Stimulated activated CD8-positive, alpha-beta memory T cell treated with anti-CD3 and anti-CD28 coated beads, Interleukin-15, amount 100 ng/mL, for 48 hours (primary cell): ENCODE measurements around the gene VWA5B2.

Experiments used
- DNase-seq, 2 donors: peaks; one replicate each; pipeline ENCODE4 v3.0.0-alpha.2; 2020; ENCODE audit warnings: low read depth in 2 of 2

The VWA5B2 gene

DNA sequence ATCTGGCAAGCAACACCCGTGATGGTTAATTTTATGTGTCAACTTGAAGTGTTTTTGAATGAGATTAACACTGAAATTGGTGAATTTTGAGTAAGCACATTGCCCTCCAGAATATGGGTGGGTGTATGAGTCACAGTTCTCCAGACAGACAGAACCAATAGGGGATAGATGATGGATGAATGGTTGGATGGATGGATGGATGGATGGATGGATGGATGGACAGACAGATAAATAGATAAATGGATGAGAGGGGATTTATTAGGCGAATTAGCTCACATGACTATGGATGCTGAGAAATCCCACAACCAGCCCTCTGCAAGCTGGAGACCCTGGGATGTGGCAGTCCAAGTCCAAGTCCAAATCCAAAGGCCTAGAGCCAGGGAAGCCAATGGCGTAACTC lies 5.4 kb upstream of the VWA5B2 start:
- DNase-seq = no peak

DNA sequence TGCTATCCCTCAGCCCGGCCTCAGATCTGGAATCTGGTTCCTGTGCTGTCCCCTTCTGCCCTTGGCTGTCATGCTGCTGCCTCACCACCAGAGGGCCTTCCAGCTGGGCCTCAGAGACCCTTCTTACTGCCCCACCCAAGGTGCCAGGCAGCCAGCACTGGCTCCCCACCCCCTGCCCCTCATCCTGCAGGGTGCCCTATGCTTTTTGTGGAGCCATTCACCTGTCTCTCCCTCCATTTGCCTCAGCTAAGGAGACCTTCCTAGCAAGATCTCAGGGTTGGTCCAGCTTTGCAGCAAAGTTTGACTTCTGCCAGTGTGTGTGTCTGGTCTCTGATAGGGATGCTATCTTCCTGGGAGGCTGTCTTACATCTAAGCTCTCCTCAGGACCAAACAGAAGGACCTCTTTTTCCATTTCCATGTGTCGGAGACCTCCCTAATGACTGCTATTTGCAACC lies 1.9 kb upstream of the VWA5B2 start:
- DNase-seq = no peak

GRCh38 chr3:184228376-184229137 lies 828 bp upstream of the VWA5B2 start:
- no peak for DNase-seq

DNA sequence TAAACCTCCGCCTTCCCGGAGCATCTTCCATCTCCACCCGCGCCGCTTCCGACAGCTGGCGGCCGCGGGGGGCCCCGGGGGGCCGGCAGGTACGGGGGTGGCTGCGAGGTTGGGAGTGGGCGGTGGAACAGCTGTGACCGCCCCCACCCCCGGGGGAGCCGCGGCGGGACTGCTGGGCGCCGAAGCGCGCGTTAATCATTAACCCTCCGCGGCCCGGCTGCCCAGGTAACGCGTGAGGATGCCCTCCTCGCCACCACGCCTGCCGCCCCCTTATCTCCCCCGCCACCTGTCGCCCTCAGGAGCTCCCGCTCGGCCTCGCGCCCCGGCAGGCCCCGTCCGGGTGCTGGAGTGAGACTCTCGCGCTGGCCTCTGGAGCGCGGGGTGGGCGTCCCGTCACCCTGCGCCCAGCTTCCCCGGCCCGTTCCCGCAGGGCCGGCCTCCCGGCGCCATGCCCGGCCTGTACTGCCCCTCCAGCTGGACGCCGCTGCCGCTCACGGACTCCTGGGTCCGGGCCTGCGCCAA lies 757 bp downstream of the VWA5B2 start:
- no peak for DNase-seq

GRCh38 chr3:184230603-184231528 lies 1.5 kb downstream of the VWA5B2 start:
- DNase-seq = no peak

DNA sequence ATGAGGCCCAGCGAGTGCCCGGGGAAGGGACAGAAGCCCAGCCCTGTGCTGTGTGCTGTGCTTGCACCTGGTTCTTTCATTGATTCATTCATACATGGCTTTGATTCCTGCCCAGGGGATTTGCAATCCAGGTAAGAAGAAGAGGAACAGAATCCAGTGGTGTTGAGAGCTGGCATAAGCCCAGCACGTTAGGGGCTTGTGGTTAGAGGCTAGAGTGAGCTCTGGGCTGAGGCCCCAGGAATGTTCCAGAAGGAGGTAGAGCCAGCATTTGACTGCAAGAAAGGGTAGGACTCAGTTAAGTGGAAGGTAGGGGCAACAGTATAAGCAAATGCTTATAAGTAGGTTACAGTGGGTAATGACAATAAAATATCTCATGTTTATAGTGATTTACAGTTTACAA lies 2.3 kb downstream of the VWA5B2 start:
- no peak for DNase-seq

GRCh38 chr3:184233127-184233843 lies 3.9 kb downstream of the VWA5B2 start:
- no peak for DNase-seq

DNA sequence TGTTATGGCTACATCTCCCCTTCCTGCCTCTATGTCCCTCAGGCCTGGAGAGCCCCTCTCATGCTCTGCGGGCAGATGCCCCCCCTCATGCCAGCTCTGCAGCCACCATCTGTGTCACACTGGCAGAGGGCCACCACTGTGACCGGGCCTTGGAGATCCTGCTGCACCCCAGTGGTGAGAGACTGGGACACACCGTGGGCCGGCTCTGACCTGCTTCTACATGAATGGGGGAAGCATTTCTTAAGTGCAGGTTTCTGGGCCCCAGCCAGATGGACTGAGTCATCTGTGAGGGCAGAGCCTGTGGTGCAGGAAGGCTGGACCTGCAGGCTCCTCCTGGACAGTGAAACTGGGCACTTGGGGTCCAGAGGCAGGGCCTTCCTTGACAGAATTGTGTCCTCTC lies 4.8 kb downstream of the VWA5B2 start:
- no peak for DNase-seq

GRCh38 chr3:184234671-184235380 lies 5.4 kb downstream of the VWA5B2 start:
- no peak for DNase-seq

DNA sequence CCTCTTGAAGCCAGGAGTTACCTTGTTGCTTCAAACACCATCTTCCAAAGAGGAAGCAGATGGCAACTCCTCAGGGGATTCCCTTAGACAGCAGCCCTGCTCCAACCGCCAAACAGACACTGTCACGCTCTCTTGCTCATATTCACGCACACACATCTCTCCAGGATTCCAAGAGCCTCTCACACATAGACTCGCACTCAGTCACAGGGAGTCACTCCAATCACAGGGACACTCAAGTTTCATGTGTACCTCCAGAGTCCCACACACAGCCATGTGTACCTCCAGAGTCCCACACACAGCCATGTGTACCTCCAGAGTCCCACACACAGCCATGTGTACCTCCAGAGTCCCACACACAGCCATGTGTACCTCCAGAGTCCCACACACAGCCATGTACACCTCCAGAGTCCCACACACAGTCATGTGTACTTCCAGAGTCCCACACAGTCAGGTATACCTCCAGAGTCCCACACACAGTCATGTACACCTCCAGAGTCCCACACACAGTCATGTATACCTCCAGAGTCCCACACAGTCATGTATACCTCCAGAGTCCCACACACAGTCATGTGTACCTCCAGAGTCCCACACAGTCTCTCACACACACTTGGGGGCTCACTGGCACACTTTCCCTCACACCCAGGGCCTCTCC lies 6.1 kb downstream of the VWA5B2 start:
- no peak for DNase-seq

DNA sequence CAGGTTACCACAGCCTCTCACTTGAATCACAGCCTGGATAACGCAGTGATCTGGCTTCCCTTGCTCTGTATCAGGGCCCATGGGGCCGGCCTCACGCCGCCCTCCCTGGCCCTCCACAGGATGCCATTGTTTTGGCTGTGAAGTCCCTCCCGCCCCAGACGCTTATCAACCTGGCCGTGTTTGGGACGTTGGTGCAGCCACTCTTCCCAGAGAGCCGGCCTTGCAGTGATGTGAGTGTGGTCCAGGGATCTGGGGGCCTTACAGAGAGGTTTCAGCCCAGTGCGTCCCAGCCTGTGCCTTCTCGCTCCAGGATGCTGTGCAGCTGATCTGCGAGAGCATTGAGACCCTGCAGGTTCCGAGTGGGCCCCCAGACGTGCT lies 6.6 kb downstream of the VWA5B2 start:
- no peak for DNase-seq

DNA sequence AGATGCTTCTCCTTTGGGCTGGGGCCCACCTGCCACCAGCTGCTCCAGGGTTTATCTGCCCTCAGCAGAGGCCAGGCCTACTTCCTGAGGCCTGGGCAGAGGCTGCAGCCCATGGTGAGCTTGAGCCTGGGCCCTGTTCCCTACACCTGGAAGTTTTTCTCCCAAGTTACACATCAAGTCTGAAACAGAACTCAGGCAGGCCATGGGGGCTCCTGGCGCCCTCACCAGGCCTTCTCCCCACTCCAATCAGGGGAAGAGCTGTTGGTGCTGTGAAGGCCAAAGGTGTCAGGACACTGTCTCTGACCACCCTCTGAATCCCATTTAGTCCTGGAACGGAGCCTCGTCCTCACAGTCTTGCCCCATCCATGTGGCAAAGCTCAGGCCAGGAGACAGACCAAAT lies 7.3 kb downstream of the VWA5B2 start:
- no peak for DNase-seq

- DNase-seq = no peak
Measured at GRCh38 chr3:184237211-184237610, 7.8 kb downstream of the VWA5B2 start.

DNA sequence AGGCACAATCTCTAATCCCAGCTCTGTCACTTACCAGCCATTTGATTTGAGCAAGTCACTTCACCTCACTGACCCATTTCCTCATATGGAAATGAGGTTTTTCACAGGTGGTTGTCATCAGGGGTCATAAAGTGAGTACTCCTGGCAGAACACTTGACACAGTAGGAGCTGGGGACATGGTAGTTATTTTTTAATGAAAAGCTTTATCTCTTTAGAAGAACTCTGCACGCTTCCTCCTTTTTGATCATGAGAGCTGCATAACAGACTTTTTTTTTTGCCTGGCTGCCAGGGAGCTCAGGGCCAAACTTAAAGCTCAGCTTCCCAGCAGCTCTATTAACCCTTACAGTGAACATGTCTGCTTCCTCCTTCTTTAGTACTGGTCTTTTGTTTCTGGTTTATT lies 8.4 kb downstream of the VWA5B2 start:
- no peak for DNase-seq

DNA sequence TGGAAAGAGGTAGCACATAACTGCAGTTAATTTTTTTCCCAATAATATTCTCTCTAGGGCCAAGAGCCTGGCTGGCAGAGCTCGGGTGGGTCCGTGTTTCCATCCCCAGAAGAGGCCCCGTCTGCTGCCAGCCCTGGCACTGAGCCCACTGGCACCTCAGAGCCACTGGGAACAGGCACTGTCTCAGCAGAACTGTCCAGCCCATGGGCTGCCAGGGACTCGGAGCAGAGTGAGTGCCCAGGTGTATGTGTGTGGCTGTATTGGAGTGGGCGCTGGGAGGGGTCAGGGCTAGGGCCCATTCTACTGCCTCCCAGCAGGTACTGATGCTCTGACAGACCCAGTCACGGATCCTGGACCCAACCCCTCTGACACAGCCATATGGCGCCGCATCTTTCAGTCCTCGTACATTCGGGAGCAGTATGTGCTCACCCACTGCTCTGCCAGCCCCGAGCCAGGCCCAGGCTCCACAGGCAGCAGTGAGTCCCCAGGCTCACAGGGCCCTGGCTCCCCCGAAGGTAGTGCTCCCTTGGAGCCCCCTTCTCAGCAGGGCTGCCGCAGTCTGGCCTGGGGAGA lies 8.9 kb downstream of the VWA5B2 start:
- no peak for DNase-seq

DNA sequence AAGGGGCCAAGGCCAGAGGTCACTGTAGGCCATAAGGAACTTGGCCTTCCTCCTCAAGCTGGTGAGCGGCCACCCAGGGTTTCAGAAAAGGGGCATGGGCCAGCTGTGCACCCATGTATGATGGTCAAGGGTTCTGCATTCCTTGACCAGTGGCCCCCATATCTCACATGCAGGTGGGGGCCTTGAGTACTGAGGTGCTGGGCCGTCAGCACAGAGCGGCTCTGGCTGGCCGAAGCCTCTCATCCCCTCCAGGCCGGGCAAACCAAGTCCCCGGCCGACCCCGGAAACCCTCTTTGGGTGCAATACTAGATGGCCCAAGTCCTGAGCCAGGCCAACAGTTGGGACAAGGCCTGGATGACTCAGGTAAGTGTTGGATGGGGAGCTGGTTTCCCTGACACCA lies 9.8 kb downstream of the VWA5B2 start:
- no peak for DNase-seq

DNA sequence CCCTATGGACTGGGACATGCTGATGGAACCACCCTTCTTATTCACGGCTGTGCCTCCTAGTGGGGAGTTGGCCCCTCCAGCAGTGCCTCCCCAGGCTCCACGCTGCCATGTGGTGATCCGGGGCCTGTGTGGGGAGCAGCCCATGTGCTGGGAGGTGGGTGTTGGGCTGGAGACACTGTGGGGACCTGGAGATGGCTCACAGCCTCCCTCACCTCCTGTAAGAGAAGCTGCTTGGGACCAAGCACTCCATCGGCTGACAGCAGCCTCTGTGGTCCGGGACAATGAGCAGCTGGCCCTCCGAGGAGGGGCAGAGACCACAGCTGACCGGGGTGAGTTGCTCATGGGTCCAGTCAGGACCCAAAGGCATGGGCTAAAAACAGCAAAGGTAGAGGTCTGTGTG lies 10.3 kb downstream of the VWA5B2 start:
- DNase-seq = no peak

DNA sequence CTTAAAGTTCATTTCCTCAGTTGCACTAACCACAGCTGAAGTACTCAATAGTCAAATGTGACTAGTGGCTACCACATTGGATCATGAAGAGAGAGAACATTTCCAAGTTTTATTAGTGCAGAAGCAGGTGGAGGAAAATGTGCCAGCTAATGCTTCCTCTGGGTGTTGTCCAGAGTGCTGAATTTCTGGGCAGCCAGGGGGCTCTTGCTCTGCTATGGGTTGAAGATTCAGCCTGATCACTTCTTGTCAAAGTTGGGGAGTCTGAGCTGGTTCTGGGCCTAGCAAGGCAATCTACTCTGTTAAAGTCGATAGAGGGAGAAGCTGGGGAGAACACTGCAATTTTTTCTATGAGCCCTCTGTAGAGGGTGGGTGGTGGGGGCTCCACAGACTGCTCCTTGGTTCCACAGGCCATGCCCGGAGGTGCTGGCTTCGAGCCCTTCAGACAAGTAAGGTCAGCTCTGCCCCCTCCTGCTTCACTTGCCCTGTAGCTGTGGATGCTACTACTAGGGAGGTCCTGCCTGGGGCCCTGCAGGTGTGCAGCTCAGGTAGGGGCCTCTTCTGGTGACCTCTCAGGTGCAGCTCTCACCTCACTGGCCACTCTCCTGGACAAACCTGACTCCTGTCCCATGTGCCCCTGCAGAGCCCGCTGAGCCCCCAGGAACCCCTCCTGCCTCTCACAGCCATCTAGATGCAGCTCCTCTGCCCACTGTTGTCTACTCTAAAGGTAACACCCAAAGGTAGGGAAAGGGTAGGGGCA lies 11.2 kb downstream of the VWA5B2 start:
- no peak for DNase-seq

DNA sequence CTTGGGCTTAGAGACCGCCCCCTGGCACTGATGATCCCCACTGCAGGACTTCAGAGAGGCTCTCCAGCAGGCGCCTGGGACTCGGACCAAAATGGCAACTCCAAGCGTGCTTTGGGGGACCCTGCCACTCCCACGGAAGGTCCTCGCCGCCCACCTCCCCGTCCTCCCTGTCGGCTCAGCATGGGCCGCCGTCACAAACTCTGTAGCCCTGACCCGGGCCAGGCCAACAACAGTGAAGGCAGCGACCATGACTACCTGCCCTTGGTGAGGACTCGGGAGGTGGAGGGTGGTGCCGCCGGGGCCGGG lies 11.7 kb downstream of the VWA5B2 start:
- no peak for DNase-seq
